Adipocyte (in vitro differentiated cells): ENCODE results near the gene SPATA16.
A peak's percentile ranks its signal among the peaks of the same experiment; 100 is the strongest.
"Not testable (repeated sequence)": the region's sequence is repeated elsewhere in the genome, so short reads cannot be mapped to it uniquely, and the experiment has no call there.

Source experiments
- DNase-seq: peaks from one replicate; pipeline ENCODE4 v3.0.0-alpha.2; 2015; ENCODE audit warnings: low read depth
- H3K27me3 ChIP-seq: replicated peaks from 2 replicates; pipeline ENCODE4 v1.7.0; 2013; ENCODE audit warnings: mild to moderate bottlenecking, low read length, moderate library complexity; ENCODE audit not compliant: control insufficient read depth, insufficient read depth
- H3K36me3 ChIP-seq: 2 replicates; pipeline ENCODE4 v1.7.0; 2013; ENCODE audit warnings: low read length, mild to moderate bottlenecking, moderate library complexity; ENCODE audit not compliant: control insufficient read depth, insufficient read depth, severe bottlenecking
- H3K4me1 ChIP-seq: 2 replicates; pipeline ENCODE4 v1.7.0; 2013; ENCODE audit warnings: mild to moderate bottlenecking, low read length, moderate library complexity; ENCODE audit not compliant: control insufficient read depth, insufficient read depth
- H3K4me3 ChIP-seq: 2 replicates; pipeline ENCODE4 v1.7.0; 2013; ENCODE audit warnings: mild to moderate bottlenecking, low read length, moderate library complexity
- H3K9ac ChIP-seq: 2 replicates; pipeline ENCODE4 v1.7.0; 2013; ENCODE audit warnings: mild to moderate bottlenecking, low read length, moderate library complexity
- H3K9me3 ChIP-seq: 2 replicates; pipeline ENCODE4 v1.7.0; 2013; ENCODE audit warnings: mild to moderate bottlenecking, low read length, moderate library complexity; ENCODE audit not compliant: control insufficient read depth

The SPATA16 gene

DNA sequence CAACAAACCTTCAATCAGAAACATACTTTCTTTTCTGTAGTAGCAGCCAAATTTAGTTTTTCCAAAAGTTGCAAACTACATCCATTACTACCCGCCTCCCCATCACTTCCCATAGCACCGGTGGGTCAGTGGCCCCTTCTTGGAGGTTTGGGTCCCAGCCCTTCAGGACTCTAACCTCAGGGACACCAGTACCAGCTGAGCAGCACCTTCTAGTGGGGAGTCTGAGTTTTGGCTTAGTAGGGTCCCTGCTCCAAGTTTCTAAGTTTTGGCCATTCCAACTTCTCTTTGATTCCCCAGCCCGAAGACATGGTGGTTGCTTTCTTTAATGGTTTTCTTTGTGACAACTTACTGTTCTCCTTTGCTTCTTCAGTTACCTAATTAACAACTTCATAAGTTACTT lies 229.9 kb downstream of the SPATA16 start:
- Histone ChIP-seq H3K9me3 (no peaks in the 10 kb centered on the region), H3K4me1 (no peaks in the 10 kb centered on the region), H3K4me3 (no peak overlapping the region), H3K36me3 (no peaks in the 10 kb centered on the region), H3K9ac (no peak overlapping the region), H3K27me3 (no peaks in the 10 kb centered on the region)
- no peak for DNase-seq

DNA sequence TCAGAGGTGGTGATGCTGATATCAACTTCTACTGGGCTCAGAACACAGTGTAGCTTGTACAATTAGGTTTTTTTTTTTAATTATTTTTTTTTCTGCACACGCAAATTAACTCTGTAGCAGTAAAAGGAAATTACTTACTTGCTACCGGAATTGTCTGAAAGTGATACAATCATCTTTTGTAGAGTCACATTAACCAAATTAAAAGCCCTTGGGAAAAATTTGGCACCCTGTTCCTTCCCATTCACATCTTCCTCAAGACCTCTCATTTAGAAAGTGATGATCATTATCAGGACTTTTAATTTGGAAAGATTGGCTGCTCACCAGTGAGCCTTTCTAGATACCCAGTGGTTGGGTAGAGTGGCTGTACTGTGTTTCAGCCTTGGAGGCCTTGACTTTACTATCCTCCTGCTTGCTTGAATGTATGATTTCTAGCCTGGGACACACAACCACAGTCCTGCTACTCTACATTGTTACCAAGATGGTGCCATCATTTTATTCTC lies 232.2 kb downstream of the SPATA16 start:
- Histone ChIP-seq H3K9ac (no peak overlapping the region), H3K9me3 (no peaks in the 10 kb centered on the region), H3K4me3 (no peak overlapping the region), H3K4me1 (peaks cover 16% of the 10 kb centered on the region), H3K36me3 (no peaks in the 10 kb centered on the region), H3K27me3 (no peaks in the 10 kb centered on the region)
- DNase-seq, result no peak

DNA sequence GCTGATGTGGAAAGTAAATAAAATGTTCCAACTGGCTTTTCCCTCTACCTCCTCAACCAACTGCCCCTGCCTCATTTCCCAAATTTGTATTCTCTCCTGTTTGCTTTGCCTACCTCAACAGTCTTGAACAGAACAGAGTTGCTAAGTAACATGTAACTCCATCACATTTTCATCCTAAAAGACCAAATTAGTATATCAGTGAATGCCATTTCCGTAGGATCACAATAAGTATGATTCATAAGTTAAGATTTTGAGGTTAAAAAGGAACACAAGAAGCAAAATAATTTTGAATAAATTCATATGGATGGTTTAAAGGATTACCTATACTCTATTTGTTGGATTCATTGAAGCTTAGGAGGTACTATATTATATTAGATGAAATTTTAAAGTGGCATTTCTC lies 235.6 kb downstream of the SPATA16 start:
- DNase-seq, result no peak
- H3K27me3 ChIP-seq, result no peaks in the 10 kb centered on the region
- H3K4me3 ChIP-seq, result no peak overlapping the region
- H3K36me3 ChIP-seq, result no peaks in the 10 kb centered on the region
- H3K9ac ChIP-seq, result no peak overlapping the region
- H3K4me1 ChIP-seq, result peaks cover 16% of the 10 kb centered on the region
- H3K9me3 ChIP-seq, result no peaks in the 10 kb centered on the region

GRCh38 chr3:172904711-172905373 lies 236.2 kb downstream of the SPATA16 start:
- Histone ChIP-seq H3K4me3 (no peak overlapping the region), H3K9me3 (no peaks in the 10 kb centered on the region), H3K4me1 (peaks cover 16% of the 10 kb centered on the region), H3K9ac (no peak overlapping the region), H3K36me3 (no peaks in the 10 kb centered on the region), H3K27me3 (no peaks in the 10 kb centered on the region)
- DNase-seq, result no peak

GRCh38 chr3:172903642-172904320 lies 237.3 kb downstream of the SPATA16 start:
- H3K36me3 ChIP-seq, result no peaks in the 10 kb centered on the region
- H3K4me3 ChIP-seq, result no peak overlapping the region
- no peak for DNase-seq
- H3K9me3 ChIP-seq, result peaks cover 8% of the 10 kb centered on the region
- peaks cover 16% of the 10 kb centered on the region for H3K4me1 ChIP-seq
- no peaks in the 10 kb centered on the region for H3K27me3 ChIP-seq
- no peak overlapping the region for H3K9ac ChIP-seq

DNA sequence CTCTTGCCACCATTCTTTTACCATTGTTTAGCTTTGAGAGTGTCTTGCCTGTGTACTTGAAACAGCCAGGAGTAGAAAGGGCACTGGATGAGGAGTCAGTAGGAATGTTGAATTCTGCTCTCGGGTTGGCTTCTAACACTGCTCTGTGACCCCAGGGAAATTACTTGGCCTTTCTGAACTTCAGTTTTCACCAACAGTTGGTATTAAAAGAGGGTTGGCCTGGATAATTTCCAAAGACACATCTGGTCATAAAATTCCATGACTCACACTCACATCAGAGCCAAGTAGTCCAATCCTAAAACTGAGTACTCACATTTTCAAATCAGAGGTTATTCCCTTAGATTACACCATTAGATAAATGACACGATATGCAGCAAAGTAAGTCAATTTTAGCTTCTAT lies 248.9 kb downstream of the SPATA16 start:
- no peaks in the 10 kb centered on the region for H3K27me3 ChIP-seq
- H3K4me3 ChIP-seq, result peak overlapping the region; percentile 54
- H3K36me3 ChIP-seq, result no peaks in the 10 kb centered on the region
- peaks cover 9% of the 10 kb centered on the region for H3K9me3 ChIP-seq
- peaks cover 15% of the 10 kb centered on the region for H3K4me1 ChIP-seq
- H3K9ac ChIP-seq, result no peak overlapping the region
- DNase-seq, result peak; percentile 28

GRCh38 chr3:172885704-172886103 lies 255.3 kb downstream of the SPATA16 start:
- no peaks in the 10 kb centered on the region for H3K27me3 ChIP-seq
- H3K4me1 ChIP-seq, result no peaks in the 10 kb centered on the region
- H3K36me3 ChIP-seq, result no peaks in the 10 kb centered on the region
- H3K9ac ChIP-seq, result no peak overlapping the region
- H3K4me3 ChIP-seq, result no peak overlapping the region
- DNase-seq, result no peak
- H3K9me3 ChIP-seq, result peaks cover 9% of the 10 kb centered on the region

DNA sequence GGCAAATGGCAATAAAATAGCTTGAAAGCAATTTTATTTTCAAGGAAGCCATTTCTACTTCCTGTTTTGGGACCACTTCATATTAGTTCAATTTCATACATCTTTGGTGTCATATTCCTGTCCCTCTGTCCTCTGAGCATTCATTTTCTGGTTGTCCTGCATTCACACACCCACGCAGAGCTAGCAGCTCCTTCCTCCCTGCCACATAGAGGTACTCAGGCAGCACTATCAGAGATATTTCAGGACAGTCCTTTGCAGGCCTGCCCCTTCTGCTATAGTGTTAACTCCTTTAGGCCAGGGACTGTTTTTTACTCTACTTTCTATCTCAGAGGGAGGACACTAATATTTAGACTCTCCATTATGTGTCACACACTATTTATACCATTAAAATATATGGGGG lies 258.5 kb downstream of the SPATA16 start:
- H3K4me3 ChIP-seq, result no peak overlapping the region
- no peaks in the 10 kb centered on the region for H3K27me3 ChIP-seq
- H3K9me3 ChIP-seq, result no peaks in the 10 kb centered on the region
- no peak overlapping the region for H3K9ac ChIP-seq
- DNase-seq, result no peak
- no peaks in the 10 kb centered on the region for H3K36me3 ChIP-seq
- no peaks in the 10 kb centered on the region for H3K4me1 ChIP-seq

- H3K4me3 ChIP-seq, H3K36me3 ChIP-seq, H3K27me3 ChIP-seq, DNase-seq, H3K9me3 ChIP-seq, H3K9ac ChIP-seq, H3K4me1 ChIP-seq: not testable (repeated sequence)
Measured at GRCh38 chr3:172879381-172879780, 261.7 kb downstream of the SPATA16 start.

GRCh38 chr3:172877011-172877410 lies 264.0 kb downstream of the SPATA16 start:
- Histone ChIP-seq H3K9me3 (no peaks in the 10 kb centered on the region), H3K4me3 (no peak overlapping the region), H3K36me3 (no peaks in the 10 kb centered on the region), H3K27me3 (peaks cover 3% of the 10 kb centered on the region), H3K9ac (no peak overlapping the region), H3K4me1 (no peaks in the 10 kb centered on the region)
- no peak for DNase-seq

DNA sequence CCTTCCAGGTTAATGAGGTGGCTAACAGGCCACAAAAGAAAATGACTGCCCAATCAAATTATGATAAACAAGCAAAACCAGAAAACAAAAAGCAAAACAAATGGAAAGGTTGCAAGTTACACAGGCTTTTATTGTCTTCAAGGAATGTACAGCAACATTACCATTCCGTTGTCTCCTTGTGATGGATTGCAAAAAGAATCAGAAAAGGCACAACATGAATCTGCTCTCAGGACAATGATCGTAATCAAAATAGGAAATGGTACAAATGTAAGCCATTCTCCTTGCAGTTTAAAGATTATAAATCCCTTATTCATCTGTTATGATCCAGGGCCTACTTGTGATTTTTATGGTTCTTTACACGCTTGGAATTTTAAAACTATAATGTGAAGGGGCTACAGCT lies 264.7 kb downstream of the SPATA16 start:
- Histone ChIP-seq H3K4me3 (no peak overlapping the region), H3K9me3 (no peaks in the 10 kb centered on the region), H3K9ac (no peak overlapping the region), H3K4me1 (no peaks in the 10 kb centered on the region), H3K27me3 (peaks cover 3% of the 10 kb centered on the region), H3K36me3 (no peaks in the 10 kb centered on the region)
- DNase-seq, result no peak
